ENCODE results near the gene ARL6IP4.

GRCh38 chr12:123010681-123011080 is 30.2 kb downstream of the ARL6IP4 start:
- TF ChIP-seq CTCF (IDR thresholded peaks at IDR 0.05) (no peak), POLR2AphosphoS5 (IDR thresholded peaks at IDR 0.05; ENCODE audit: insufficient read depth in 1 of 2, low read depth in 1 of 2) (no peak)
